ENCODE measurements around the gene CFAP45.
"Not testable (repeated sequence)": the region's sequence is repeated elsewhere in the genome, so short reads cannot be mapped to it uniquely, and the experiment has no call there.

The CFAP45 gene

GRCh38 chr1:159900755-159901360 is 893 bp upstream of the CFAP45 start:
- no peak overlapping the region for H3K4me3 ChIP-seq (ENCODE audit: control insufficient read depth, low read depth, low read length)
- no peak for DNase-seq (ENCODE audit: low read depth)
- no peak for TF ChIP-seq CTCF (conservative IDR thresholded peaks at IDR 0.05; ENCODE audit: control insufficient read depth, insufficient read depth, low read depth, low read length)

GRCh38 chr1:159899634-159900033 is 331 bp downstream of the CFAP45 start:
- H3K4me3 ChIP-seq (ENCODE audit: control insufficient read depth, low read depth, low read length); DNase-seq (ENCODE audit: low read depth): not testable (repeated sequence)

GRCh38 chr1:159898527-159898926 is 1.4 kb downstream of the CFAP45 start:
- no peak for DNase-seq (ENCODE audit: low read depth)
- no peak overlapping the region for H3K4me3 ChIP-seq (ENCODE audit: control insufficient read depth, low read depth, low read length)
- TF ChIP-seq CTCF (conservative IDR thresholded peaks at IDR 0.05; ENCODE audit: control insufficient read depth, insufficient read depth, low read depth, low read length), result no peak

GRCh38 chr1:159897962-159898361 is 2.0 kb downstream of the CFAP45 start:
- no peak overlapping the region for H3K4me3 ChIP-seq (ENCODE audit: control insufficient read depth, low read depth, low read length)
- DNase-seq (ENCODE audit: low read depth), result no peak
- TF ChIP-seq CTCF (conservative IDR thresholded peaks at IDR 0.05; ENCODE audit: control insufficient read depth, insufficient read depth, low read depth, low read length), result no peak

GRCh38 chr1:159896546-159896930 is 3.4 kb downstream of the CFAP45 start:
- DNase-seq (ENCODE audit: low read depth), result no peak
- H3K4me3 ChIP-seq (ENCODE audit: control insufficient read depth, low read depth, low read length), result no peak overlapping the region
- no peak for TF ChIP-seq CTCF (conservative IDR thresholded peaks at IDR 0.05; ENCODE audit: control insufficient read depth, insufficient read depth, low read depth, low read length)

GRCh38 chr1:159895836-159896545 is 4.0 kb downstream of the CFAP45 start:
- no peak for TF ChIP-seq CTCF (conservative IDR thresholded peaks at IDR 0.05; ENCODE audit: control insufficient read depth, insufficient read depth, low read depth, low read length)
- no peak overlapping the region for H3K4me3 ChIP-seq (ENCODE audit: control insufficient read depth, low read depth, low read length)
- DNase-seq (ENCODE audit: low read depth), result no peak

GRCh38 chr1:159895286-159895685 is 4.7 kb downstream of the CFAP45 start:
- no peak for TF ChIP-seq CTCF (conservative IDR thresholded peaks at IDR 0.05; ENCODE audit: control insufficient read depth, insufficient read depth, low read depth, low read length)
- DNase-seq (ENCODE audit: low read depth), result no peak
- H3K4me3 ChIP-seq (ENCODE audit: control insufficient read depth, low read depth, low read length), result no peak overlapping the region
